GM21390 (cell line): ENCODE results near the gene USO1.
A peak's percentile ranks its signal among the peaks of the same experiment; 100 is the strongest.
"Not testable (repeated sequence)": the region's sequence is repeated elsewhere in the genome, so short reads cannot be mapped to it uniquely, and the experiment has no call there.

Experiments
- ATAC-seq: cut with Tn5 transposase; IDR thresholded peaks from one replicate; pipeline ENCODE4 v1.9.1; 2021; ENCODE audit not compliant: unreplicated experiment

Gene USO1, protein sequence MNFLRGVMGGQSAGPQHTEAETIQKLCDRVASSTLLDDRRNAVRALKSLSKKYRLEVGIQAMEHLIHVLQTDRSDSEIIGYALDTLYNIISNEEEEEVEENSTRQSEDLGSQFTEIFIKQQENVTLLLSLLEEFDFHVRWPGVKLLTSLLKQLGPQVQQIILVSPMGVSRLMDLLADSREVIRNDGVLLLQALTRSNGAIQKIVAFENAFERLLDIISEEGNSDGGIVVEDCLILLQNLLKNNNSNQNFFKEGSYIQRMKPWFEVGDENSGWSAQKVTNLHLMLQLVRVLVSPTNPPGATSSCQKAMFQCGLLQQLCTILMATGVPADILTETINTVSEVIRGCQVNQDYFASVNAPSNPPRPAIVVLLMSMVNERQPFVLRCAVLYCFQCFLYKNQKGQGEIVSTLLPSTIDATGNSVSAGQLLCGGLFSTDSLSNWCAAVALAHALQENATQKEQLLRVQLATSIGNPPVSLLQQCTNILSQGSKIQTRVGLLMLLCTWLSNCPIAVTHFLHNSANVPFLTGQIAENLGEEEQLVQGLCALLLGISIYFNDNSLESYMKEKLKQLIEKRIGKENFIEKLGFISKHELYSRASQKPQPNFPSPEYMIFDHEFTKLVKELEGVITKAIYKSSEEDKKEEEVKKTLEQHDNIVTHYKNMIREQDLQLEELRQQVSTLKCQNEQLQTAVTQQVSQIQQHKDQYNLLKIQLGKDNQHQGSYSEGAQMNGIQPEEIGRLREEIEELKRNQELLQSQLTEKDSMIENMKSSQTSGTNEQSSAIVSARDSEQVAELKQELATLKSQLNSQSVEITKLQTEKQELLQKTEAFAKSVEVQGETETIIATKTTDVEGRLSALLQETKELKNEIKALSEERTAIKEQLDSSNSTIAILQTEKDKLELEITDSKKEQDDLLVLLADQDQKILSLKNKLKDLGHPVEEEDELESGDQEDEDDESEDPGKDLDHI

DNA sequence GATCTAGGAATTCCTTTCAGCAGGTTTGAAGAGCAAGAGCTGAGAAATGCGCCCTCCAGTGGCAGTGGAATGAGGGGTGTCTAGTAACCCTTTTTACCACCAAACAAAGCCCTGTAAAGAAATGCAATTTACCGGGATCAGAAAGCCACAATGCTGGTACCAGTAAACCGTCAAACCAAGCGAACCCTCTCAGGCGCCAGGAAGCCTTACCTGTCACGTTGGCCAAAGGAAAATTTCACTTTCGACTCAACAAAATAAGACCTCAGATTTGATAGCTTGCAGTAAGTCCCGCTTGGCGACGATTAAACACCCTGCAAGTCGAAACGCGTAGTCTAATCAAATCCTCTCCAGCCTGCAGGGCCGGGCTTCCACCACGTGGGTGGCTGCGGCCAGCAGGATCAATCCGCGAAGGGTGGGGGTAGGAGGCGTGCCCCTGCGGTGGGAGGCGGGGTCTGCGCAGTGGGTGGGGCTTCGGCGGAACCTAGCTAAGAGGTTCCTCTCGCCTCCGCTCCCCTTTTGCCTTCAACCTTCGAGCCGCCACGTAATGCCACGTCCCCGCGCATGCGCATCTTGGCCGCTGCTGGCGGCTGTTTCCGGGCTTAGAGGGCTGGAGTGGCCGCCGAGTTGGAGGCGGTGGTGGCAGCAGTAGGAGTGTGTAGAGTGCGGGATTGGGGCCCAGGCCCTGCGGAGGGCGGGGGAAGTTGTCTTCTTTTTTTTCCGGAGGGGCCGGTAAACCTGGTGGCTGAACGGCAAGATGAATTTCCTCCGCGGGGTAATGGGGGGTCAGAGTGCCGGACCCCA lies at the start of gene USO1:
Gene USO1 (plus strand): TSS at position 512 of the 801 bp plus-strand sequence. CDS start 243 bp downstream, at position 755.
- peak; percentile 83 for ATAC-seq

DNA sequence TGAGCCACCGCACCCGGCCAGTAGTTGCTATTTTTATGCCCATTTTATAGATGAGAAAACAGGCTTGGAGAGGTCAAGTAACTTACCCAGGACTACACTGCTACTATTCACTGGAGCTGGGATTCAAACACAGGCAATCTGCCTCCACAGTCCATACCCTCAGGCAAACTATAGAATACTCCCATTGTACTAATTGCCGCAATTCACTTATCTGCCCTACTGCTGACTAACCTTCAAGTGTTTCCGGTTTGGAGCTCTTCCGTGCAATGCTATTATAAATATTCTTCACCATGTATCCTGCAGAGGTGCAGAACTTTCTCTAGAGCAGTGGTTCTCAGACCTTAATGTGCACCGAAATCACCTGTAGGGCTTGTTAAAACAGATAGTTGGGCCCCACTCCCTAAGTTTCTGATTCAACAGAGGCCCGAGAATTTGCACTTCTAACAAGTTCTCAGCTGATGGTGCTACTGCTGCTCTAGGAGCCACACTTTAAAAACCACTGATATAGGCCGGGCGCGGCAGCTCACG lies 49.3 kb upstream of the USO1 start:
- ATAC-seq: no peak

DNA sequence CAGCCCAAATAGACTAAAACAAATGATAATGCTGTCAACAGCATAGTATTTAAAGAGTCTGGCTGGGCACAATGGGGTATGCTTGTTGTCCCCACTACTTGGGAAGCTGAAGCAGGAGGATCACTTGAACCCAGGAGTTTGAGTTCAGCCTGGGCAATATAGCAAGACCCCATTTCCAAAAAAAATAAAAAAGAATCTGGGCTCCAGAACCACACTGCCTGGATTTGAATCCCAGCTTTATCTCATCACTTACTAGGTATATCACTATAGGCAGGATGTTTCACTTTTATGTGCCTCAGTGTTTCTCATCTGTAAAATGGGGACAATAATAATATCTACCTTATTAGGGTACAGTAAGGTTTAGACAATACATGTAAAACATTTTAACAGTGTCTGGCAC lies 45.9 kb upstream of the USO1 start:
- no peak for ATAC-seq

GRCh38 chr4:75678965-75679364 lies 45.4 kb upstream of the USO1 start:
- no peak for ATAC-seq

DNA sequence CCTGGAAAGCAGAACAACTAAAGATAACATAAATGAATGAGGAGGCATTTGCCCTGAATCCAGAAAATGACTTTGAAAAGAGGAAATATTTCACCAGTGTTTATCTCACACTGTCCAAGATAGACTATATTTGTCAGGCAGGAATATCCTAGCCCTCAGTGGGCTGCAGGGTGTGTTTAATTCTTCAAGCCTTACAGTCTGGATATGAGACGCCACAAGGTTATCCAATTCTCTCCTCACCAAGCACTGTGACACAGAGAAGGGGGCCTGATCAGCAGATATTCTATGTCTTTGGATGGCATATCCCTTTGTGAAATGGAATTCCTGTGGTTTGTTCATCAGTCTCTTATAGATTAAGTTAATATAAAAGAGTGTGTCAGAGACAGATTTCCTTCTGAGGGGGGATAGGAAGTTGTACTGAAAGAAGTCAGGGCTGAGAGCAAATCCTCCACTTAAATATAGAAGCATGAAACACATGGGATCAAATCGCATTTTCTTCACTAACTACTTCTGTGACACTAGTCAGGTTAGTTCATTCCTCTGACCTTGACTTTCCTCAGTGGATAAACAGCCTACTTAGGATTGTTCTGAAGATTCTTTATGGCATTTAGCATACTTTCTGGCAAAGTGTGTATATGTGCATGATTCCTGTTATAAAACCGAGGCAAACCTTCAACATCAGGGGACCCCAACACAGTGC lies 44.4 kb upstream of the USO1 start:
- no peak for ATAC-seq

DNA sequence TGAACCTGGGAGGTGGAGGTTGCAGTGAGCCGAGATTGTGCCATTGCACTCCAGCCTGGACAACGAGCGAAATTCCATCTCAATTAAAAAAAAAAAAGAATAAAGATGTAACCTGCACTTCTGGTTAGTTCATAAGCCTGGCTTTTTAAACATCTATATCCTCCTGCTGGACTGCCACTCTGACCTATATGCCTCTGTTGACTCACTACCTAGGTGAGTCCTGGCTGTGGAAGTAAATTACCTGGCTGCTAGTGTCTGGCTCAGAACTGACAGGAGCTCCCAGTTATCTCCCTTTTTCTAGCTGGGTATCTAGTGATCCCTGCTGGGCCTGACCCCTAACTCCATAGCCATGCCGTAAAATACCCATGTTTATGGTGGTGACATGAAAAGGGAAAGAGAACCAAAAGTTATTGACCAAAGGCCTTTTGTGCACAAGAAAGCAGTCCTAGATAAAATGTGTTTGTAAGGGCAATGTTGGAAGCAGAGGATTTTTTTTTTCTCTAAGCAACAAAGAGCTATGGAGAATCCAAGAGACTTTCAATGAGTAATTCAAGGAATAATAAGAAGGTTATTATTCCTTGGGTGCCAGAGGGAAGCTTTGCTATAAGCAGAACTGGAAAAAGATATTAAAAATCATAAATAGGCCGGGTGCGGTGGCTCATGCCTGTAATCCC lies 40.8 kb upstream of the USO1 start:
- no peak for ATAC-seq

- no peak for ATAC-seq
Observed at GRCh38 chr4:75685546-75686189, 38.7 kb upstream of the USO1 start.

DNA sequence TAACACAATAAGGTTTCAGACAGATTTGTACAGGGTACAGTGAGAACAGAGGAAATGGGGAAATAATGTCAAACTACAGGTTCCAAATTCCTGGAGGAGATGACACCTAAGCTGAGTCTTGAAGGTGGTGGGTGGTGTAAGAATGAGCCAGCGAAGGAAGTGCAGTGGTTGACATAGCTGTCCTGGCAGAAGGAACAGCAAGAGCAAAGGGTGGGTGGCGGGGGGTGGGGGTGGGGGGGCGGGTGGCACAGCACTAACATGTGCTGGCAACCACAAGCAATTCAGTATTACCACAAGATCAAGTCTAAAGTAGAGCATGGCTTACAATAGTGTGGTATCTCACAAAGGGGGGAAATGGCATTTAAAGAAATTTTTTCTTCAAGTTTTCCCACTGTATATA lies 38.0 kb upstream of the USO1 start:
- no peak for ATAC-seq

DNA sequence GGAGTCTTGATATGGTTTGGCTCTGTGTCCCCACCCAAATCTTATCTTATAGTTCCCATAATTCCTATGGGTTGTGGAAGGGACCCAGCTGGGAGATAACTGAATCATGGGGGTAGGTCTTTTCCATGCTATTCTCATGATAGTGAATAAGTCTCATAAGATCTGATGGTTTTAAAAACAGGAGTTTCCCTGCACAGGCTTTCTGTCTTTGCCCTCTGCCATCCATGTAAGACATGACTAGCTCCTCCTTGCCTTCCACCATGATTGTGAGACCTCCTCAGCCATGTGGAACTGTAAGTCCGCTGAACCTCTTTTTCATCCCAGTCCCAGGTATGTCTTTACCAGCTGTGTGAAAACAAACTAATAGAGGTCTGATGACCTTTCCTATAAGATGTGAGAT lies 37.3 kb upstream of the USO1 start:
- ATAC-seq: not testable (repeated sequence)

DNA sequence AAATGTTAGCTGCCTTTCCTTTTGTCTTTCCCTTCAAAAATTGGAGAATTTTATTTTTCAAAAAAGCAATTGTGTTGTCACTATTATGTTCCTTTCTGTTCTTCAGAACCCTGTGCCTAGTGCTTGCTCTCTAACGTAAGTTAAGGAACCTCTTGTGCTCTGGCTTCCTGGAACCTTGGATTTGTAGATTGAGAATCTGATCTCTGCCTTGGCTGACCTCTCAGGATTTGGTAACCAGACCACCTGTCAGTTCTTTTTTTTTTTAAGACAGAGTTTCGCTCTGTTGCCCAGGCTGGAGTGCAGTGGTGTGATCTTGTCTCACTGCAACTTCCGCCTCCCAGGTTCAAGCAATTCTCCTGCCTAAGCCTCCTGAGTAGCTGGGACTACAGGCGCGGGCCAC lies 32.3 kb upstream of the USO1 start:
- not testable (repeated sequence) for ATAC-seq

DNA sequence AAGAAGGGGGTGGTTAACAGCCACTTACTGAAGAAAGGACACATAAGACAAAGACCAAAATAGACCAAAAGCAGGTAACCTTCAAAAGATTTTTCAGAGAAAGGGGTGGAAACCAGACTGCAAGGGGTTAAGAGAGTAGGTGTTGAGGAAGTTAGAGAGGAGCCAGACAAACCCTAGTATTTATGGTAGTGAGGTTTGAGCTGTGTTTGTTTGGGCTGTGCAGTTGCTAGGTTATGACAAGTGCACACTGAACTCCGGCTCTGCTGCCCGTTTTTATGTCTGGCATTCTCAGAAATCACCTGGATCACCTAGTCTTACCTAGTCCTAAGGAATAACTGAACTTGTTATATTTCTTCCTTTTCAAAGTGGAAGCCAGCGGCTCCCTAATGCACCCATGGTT lies 28.3 kb upstream of the USO1 start:
- ATAC-seq: no peak

DNA sequence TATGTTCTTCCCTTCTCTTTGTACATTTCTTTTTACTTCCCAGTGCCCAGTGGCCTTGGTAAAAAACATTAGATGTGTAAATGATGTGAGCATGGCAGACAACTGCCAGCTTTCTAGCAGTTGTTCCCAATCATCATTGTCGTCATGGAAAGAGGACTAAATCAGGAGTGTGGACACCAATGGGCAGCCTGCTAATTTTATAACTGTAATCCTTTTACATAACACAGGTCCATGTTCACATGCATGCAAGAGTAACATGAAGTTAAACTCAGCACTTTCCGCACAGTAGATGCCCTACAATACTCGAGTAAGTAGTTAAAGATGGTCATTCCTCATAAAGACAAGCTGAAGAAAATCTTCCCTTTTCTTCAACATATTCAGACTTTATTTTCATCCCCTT lies 27.8 kb upstream of the USO1 start:
- no peak for ATAC-seq

DNA sequence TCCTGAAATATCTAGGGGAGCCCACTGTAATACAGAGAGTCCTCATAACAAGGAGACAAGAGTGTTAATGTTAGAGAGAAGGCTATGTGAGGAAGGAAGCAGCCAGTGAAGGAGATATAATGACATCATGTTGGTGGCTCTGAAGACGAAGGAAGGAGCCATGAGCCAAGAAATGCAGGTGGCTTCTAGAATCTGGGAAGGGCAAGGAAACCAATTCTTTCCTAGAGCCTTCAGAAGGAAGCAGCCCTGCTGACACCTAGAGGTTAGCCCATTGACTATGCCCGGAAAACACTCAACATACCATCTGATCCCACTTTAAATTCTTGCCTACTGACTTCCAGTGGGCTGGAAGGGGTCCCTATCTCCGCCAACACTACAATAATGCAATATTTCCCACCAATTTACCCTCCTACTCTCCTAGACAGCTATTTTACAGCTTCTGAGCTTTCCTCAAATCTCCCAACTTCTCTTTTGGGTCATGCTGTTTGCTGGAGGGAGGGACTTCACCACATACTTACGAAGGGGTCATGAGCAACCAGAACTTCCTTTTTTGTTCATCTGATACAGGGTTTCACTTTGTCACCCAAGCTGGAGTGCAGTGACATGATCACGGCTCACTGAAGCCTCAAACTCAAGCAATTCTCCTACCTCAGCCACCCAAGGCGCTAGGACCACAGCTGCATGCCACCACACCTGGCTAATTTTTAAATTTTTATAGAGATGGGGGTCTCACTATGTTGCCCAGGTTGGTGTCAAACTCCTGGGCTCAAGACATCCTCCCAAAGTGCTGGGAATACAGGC lies 26.0 kb upstream of the USO1 start:
- peak; percentile 93 for ATAC-seq

DNA sequence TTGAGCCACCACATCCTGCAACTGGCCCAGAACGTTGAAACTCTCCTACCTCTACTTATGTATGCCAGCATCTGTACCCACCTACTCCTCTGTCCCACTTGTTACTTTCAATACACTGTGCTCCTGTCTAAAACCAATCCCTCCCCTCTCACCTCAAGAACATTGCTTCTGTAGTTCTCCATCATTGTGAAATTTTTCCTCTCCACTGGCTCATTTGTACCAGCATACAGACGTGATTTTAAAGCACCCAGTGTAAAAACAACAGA lies 25.5 kb upstream of the USO1 start:
- peak; percentile 41 for ATAC-seq

- peak; percentile 13 for ATAC-seq
Observed at GRCh38 chr4:75699299-75699698, 25.1 kb upstream of the USO1 start.

DNA sequence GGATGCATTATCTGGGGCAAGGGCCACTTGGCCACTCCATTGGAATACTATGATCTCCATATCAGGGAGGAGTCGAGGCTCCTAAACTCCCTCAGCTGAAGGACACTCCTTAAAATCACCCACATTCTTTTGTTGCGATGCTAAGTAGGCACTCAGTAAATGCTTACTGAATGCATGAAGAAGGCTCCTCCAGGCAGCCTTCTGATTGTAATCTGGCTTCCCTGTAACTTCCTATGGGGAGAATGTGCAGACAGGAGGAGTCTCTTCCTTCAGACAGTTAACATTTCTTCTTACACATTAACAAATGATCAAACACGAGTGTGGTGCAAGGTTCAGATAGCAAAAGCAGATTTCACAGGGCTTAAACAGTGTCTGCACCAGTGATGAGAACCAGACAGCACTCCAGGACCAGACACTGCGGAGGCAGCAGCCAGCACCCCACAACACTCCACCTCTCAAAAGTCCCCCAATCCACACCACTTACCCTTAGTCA lies 21.4 kb upstream of the USO1 start:
- no peak for ATAC-seq

- ATAC-seq: no peak
Observed at GRCh38 chr4:75705198-75705977, 19.0 kb upstream of the USO1 start.

- ATAC-seq: no peak
Observed at GRCh38 chr4:75708218-75708691, 16.1 kb upstream of the USO1 start.
